HepG2 (cell line): ENCODE measurements around the gene JUND. TPM values are rescaled to one million over a fixed set of nuclear protein-coding genes. Genes with fewer than 3 reads are reported as not detected.

Experiments
- ATAD3A ChIP-seq: sonication (generic); formaldehyde crosslinking; IDR thresholded peaks from 2 replicates; pipeline ENCODE4 v1.4.0; 2020; ENCODE audit warnings: missing genetic modification reagents
- CEBPB ChIP-seq: IDR thresholded peaks from 2 replicates; pipeline ENCODE4 v1.6.1; 2011; ENCODE audit warnings: low read depth, low read length, improper control_type of control experiment, borderline replicate concordance
- HOXA7 ChIP-seq: sonication (generic); formaldehyde crosslinking; IDR thresholded peaks from 2 replicates; pipeline ENCODE4 v1.8.1; 2022; ENCODE audit warnings: mild to moderate bottlenecking, missing genetic modification reagents, moderate library complexity
- ISL2 ChIP-seq: sonication (generic); formaldehyde crosslinking; IDR thresholded peaks from 2 replicates; pipeline ENCODE4 v1.5.0; 2020; ENCODE audit warnings: missing genetic modification reagents
- MTA3 ChIP-seq: sonication (generic); formaldehyde crosslinking; IDR thresholded peaks from 2 replicates; pipeline ENCODE4 v1.4.0; 2020; ENCODE audit warnings: missing genetic modification reagents
- NCOR1 ChIP-seq: fragments of 200-600 bp; sonication (generic); IDR thresholded peaks from 2 replicates; pipeline ENCODE4 v1.7.0; 2017; ENCODE audit warnings: antibody characterized with exemption, low read length, borderline replicate concordance
- NFATC3 ChIP-seq: sonication (generic); formaldehyde crosslinking; IDR thresholded peaks from 2 replicates; pipeline ENCODE4 v1.5.1; 2020; ENCODE audit warnings: mild to moderate bottlenecking, missing genetic modification reagents
- NFE2L2 ChIP-seq: fragments of 150-350 bp; IDR thresholded peaks from 2 replicates; pipeline ENCODE4 v1.6.1; 2014; ENCODE audit warnings: low read length
- NFYC ChIP-seq: IDR thresholded peaks from 2 replicates; pipeline ENCODE4 v1.6.1; 2016; ENCODE audit warnings: missing genetic modification reagents, missing compliant biosample characterization
- SP5 ChIP-seq: IDR thresholded peaks from 2 replicates; pipeline ENCODE4 v1.6.1; 2016; ENCODE audit warnings: low read depth, borderline replicate concordance
- ZBTB7B ChIP-seq: sonication (generic); formaldehyde crosslinking; IDR thresholded peaks from 2 replicates; pipeline ENCODE4 v1.4.0; 2020; ENCODE audit warnings: missing genetic modification reagents
- ZFP1 ChIP-seq: IDR thresholded peaks from 2 replicates; pipeline ENCODE4 v1.6.1; 2016
- ZFYVE20 ChIP-seq: sonication (generic); formaldehyde crosslinking; IDR thresholded peaks from 2 replicates; pipeline ENCODE4 v1.8.0; 2023; ENCODE audit warnings: low read depth, mild to moderate bottlenecking, moderate library complexity, missing genetic modification reagents, borderline replicate concordance
- ZNF460 ChIP-seq: sonication (generic); formaldehyde crosslinking; IDR thresholded peaks from 2 replicates; pipeline ENCODE4 v1.5.1; 2020; ENCODE audit warnings: missing genetic modification reagents, mild to moderate bottlenecking, borderline replicate concordance
- ZNF660 ChIP-seq: sonication (generic); formaldehyde crosslinking; IDR thresholded peaks from 2 replicates; pipeline ENCODE4 v1.5.1; 2020; ENCODE audit warnings: mild to moderate bottlenecking, low read depth, missing genetic modification reagents, borderline replicate concordance
- ZNF713 ChIP-seq: sonication (generic); formaldehyde crosslinking; IDR thresholded peaks from 2 replicates; pipeline ENCODE4 v1.4.0; 2020; ENCODE audit warnings: mild to moderate bottlenecking, missing genetic modification reagents
- ZNF841 ChIP-seq: sonication (generic); formaldehyde crosslinking; IDR thresholded peaks from 2 replicates; pipeline ENCODE4 v1.8.1; 2023; ENCODE audit warnings: missing genetic modification reagents, borderline replicate concordance
- ZSCAN29 ChIP-seq: sonication (generic); formaldehyde crosslinking; conservative IDR thresholded peaks from 2 replicates; pipeline ENCODE4 v1.4.0; 2020; ENCODE audit warnings: mild to moderate bottlenecking, missing genetic modification reagents
- polyA plus RNA-seq, 8 experiments: library from polyadenylated mRNA; depleted of rRNA in 3 of 8; stranded (reverse) in 7 of 8; unstranded in 1 of 8; fragments of >200 nt; fragmentation: Illumina TruSeq in 4 of 8; extraction: Trizol in 4 of 8; gene quantifications; 2 replicates each; pipeline versions ENCODE4 v1.2.1 to v1.2.3, GENCODE V29; 2011 to 2016; ENCODE audit warnings: low read depth in 4 of 8, missing spikeins in 1 of 8, mixed read lengths in 1 of 8; ENCODE audit not compliant: insufficient read depth in 1 of 8
- total RNA-seq, 5 experiments: library from RNA; depleted of rRNA; stranded (reverse); fragments of >200 nt; fragmentation: Illumina TruSeq; extraction: Trizol; gene quantifications; 2 replicates each; pipeline ENCODE4 v1.2.3, GENCODE V29; 2016; ENCODE audit warnings: low read depth in 1 of 5
- TF ChIP-seq, protein P1 (sequence below): sonication (generic); formaldehyde crosslinking; IDR thresholded peaks from 2 replicates; pipeline ENCODE4 v1.4.0; 2020; ENCODE audit warnings: mild to moderate bottlenecking, missing genetic modification reagents, borderline replicate concordance
- TF ChIP-seq, protein P2 (sequence below), 2 experiments: sonication (generic) in 1 of 2; formaldehyde crosslinking in 1 of 2; IDR thresholded peaks; 2 replicates each; pipeline versions ENCODE4 v1.5.1 to v1.6.1; 2011 to 2020; ENCODE audit warnings: borderline replicate concordance in 1 of 2, low read depth in 1 of 2, low read length in 1 of 2, mild to moderate bottlenecking in 1 of 2, missing genetic modification reagents in 1 of 2, moderate library complexity in 1 of 2
- TF ChIP-seq, protein P3 (sequence below): sonication (generic); formaldehyde crosslinking; IDR thresholded peaks from 2 replicates; pipeline ENCODE4 v1.5.0; 2020; ENCODE audit warnings: mild to moderate bottlenecking, low read depth, missing genetic modification reagents, borderline replicate concordance

Gene JUND
- total and polyA plus RNA-seq, 2 of the 13 experiments (the other 11 are each of a cell fraction or from before 2014, with no cell fraction given): 41.2 to 59.8 TPM

DNA sequence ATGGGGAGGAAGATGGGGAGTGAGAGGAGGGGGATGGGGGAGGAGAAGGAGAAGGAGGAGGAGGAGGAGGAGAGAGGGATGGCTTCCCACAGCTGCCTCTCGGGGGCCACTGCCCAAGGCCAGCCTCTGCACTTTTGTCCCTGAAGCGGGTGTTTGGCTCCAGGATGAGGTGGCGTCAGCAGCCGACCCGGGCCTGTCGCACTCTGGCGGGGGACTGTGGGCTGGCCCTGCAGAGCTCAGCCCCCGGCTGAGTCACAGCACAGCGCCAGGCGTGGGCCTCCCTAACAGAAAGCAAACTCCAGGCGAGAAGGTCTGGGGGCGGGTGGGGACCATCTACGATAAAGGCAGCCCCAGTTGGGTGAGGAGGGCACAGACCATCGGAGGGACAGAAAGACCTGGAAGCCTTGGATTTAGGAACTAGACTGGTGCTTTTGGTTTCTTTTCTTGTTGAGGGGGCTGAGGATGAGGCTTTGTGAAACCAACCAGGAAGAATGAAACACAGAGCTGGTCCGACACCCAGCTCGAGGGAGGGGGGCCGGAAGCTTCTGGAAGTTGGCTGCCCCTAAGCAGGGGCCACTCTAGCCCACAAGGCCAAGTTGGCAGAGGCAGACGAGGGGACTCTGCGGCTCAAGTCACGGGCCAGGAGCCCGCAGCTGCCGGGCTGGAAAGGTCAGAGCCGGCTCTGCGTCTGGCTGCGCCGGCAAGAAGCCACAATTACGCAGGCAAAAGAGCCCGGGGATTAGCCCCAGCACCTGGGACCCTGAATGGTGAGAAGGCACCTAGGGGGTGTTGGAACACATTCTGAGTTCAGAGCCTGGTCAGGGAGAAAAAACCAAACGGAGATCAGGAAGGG is 23.3 kb upstream of the JUND start (continued):
- TF ChIP-seq, protein P1, sequence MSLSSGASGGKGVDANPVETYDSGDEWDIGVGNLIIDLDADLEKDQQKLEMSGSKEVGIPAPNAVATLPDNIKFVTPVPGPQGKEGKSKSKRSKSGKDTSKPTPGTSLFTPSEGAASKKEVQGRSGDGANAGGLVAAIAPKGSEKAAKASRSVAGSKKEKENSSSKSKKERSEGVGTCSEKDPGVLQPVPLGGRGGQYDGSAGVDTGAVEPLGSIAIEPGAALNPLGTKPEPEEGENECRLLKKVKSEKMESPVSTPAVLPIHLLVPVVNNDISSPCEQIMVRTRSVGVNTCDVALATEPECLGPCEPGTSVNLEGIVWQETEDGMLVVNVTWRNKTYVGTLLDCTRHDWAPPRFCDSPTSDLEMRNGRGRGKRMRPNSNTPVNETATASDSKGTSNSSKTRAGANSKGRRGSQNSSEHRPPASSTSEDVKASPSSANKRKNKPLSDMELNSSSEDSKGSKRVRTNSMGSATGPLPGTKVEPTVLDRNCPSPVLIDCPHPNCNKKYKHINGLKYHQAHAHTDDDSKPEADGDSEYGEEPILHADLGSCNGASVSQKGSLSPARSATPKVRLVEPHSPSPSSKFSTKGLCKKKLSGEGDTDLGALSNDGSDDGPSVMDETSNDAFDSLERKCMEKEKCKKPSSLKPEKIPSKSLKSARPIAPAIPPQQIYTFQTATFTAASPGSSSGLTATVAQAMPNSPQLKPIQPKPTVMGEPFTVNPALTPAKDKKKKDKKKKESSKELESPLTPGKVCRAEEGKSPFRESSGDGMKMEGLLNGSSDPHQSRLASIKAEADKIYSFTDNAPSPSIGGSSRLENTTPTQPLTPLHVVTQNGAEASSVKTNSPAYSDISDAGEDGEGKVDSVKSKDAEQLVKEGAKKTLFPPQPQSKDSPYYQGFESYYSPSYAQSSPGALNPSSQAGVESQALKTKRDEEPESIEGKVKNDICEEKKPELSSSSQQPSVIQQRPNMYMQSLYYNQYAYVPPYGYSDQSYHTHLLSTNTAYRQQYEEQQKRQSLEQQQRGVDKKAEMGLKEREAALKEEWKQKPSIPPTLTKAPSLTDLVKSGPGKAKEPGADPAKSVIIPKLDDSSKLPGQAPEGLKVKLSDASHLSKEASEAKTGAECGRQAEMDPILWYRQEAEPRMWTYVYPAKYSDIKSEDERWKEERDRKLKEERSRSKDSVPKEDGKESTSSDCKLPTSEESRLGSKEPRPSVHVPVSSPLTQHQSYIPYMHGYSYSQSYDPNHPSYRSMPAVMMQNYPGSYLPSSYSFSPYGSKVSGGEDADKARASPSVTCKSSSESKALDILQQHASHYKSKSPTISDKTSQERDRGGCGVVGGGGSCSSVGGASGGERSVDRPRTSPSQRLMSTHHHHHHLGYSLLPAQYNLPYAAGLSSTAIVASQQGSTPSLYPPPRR: peak; percentile 68; the same call in 1 of the 2 replicates
- TF ChIP-seq ZFYVE20 (CRISPR knock-in tag): no peak
- TF ChIP-seq ZFP1 (CRISPR knock-in tag): peak; percentile 34; the same call in 1 of the 2 replicates
- TF ChIP-seq NFE2L2: no peak
- no peak for TF ChIP-seq ISL2
- no peak for TF ChIP-seq HOXA7
- TF ChIP-seq ZNF713: no peak
- no peak for TF ChIP-seq NFYC
- TF ChIP-seq ZNF660 (CRISPR knock-in tag): no peak
- TF ChIP-seq, protein P2, sequence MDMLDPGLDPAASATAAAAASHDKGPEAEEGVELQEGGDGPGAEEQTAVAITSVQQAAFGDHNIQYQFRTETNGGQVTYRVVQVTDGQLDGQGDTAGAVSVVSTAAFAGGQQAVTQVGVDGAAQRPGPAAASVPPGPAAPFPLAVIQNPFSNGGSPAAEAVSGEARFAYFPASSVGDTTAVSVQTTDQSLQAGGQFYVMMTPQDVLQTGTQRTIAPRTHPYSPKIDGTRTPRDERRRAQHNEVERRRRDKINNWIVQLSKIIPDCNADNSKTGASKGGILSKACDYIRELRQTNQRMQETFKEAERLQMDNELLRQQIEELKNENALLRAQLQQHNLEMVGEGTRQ (IDR thresholded peaks at IDR 0.05; ENCODE audit: low read depth, low read length): no peak
- TF ChIP-seq, protein P2 (CRISPR knock-in tag; IDR thresholded peaks at IDR 0.05; ENCODE audit: borderline replicate concordance): no peak
- no peak for TF ChIP-seq ATAD3A (CRISPR knock-in tag)
- peak; percentile 66; the same call in 1 of the 2 replicates for TF ChIP-seq ZBTB7B (CRISPR knock-in tag)
- no peak for TF ChIP-seq NCOR1
- TF ChIP-seq ZNF460 (CRISPR knock-in tag): peak; percentile 27; the same call in 1 of the 2 replicates
- TF ChIP-seq ZNF841: no peak
- no peak for TF ChIP-seq CEBPB
- peak; percentile 91 for TF ChIP-seq ZSCAN29 (CRISPR knock-in tag)
- peak; percentile 53; the same call in 1 of the 2 replicates for TF ChIP-seq SP5 (CRISPR knock-in tag)
- TF ChIP-seq NFATC3 (CRISPR knock-in tag): no peak
- TF ChIP-seq, protein P3, sequence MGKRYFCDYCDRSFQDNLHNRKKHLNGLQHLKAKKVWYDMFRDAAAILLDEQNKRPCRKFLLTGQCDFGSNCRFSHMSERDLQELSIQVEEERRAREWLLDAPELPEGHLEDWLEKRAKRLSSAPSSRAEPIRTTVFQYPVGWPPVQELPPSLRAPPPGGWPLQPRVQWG (CRISPR knock-in tag): no peak
- no peak for TF ChIP-seq MTA3 (CRISPR knock-in tag)
